Lower lobe of right lung (tissue), 2 donors: ENCODE measurements around the gene RTP5. TPM values are rescaled to one million over a fixed set of nuclear protein-coding genes. Genes with fewer than 3 reads are reported as not detected.
"Not testable (repeated sequence)": the region's sequence is repeated elsewhere in the genome, so short reads cannot be mapped to it uniquely, and the experiment has no call there.

ENCODE experiments used
- ATAC-seq, 2 donors: fragments of 200-7000 bp; cut with Tn5 transposase; one replicate each; pipeline ENCODE4 v1.9.1; 2020 to 2022; ENCODE audit warnings: mild to moderate bottlenecking in 2 of 2, moderate library complexity in 2 of 2
- DNase-seq: peaks from one replicate; pipeline ENCODE4 v3.0.0-alpha.2; 2020
- H3K27ac ChIP-seq: fragments of 200-600 bp; one replicate; pipeline ENCODE4 v1.8.0; 2022
- H3K27me3 ChIP-seq: fragments of 200-600 bp; one replicate; pipeline ENCODE4 v1.8.0; 2022; ENCODE audit warnings: low read depth
- H3K36me3 ChIP-seq: fragments of 200-600 bp; one replicate; pipeline ENCODE4 v1.8.0; 2022; ENCODE audit warnings: mild to moderate bottlenecking
- H3K4me1 ChIP-seq: fragments of 200-600 bp; one replicate; pipeline ENCODE4 v1.8.0; 2022
- H3K4me3 ChIP-seq: fragments of 200-600 bp; one replicate; pipeline ENCODE4 v1.8.0; 2022; ENCODE audit warnings: mild to moderate bottlenecking
- H3K9me3 ChIP-seq: fragments of 200-600 bp; one replicate; pipeline ENCODE4 v1.8.0; 2022
- CTCF ChIP-seq: fragments of 200-600 bp; IDR thresholded peaks from one replicate; pipeline ENCODE4 v1.8.0; 2022; ENCODE audit warnings: antibody characterized with exemption, mild to moderate bottlenecking
- intact Hi-C: fragments of 100-400 bp; cut with DNase I; formaldehyde crosslinking; loops from one replicate; pipeline ENCODE4 v1.11.0; 2022
- long read RNA-seq: library from polyadenylated mRNA; unstranded; transcript quantifications from one replicate; pipeline ENCODE4 v2.0.0, GENCODE V29; 2021
- total RNA-seq: library from RNA; stranded (reverse); fragmentation: NEBNext Ultra II Directional; extraction: Animal tissue kit (Norgen Biotek cat#: 25700); gene quantifications from one replicate; pipeline ENCODE4 v1.2.1, GENCODE V29; 2021
- donor health status: DM: no; HTN: yes; CAD: no; lungs with severe emphysema.

Gene RTP5
- not detected for total RNA-seq
- long read RNA-seq: 0 reads

DNA sequence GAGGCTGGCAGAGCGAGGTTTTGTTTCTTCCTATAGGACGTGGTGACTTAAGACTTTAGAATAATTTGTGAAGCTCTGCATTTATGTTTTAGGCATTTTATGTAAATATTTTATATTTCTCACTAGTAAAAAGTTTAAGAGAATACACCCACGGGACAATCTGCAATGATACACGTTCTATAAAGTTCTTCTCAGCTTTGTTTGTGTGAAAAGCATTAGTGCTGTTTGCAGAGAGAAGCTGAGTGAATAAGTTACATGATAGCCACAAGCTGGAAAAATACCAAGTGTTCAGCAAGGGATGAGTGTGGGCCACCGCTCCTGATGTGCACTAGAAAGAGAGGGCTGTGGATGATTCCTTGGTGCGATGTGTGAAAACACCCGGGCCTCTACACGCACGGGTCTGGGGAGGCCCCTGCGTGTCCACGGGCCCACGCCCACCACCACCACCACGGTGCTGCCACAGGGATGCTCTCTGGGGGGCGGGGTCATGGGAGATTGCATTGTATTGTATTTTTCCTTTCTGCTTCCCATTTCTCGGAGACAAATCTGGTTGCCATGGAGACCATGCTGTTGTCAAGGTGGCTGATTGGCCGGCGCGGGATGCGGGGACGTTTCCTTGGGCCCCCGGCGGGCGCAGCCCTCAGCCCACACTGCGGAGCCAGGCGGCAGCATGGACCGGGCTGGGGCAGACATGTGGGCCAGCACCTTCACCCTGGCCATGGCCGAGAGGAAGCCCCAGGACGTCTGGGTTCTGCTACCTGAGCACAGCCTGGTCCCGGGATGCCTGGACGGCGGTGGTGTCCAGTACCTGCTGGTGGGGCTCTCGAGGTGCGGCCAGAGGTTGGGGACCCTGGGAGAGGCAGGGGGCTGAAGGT lies at the start of gene RTP5:
TSS of gene RTP5 (plus strand) at position 643 of the 875 bp plus-strand sequence. CDS start at position 671, 28 bp downstream.
- ATAC-seq (no peak), DNase-seq (no peak)
- intact Hi-C loops: no loop called here
- H3K27me3 ChIP-seq: peaks cover 25% of the 10 kb centered on the region
- no peaks in the 10 kb centered on the region for H3K36me3 ChIP-seq
- no peak within 1 kb of the TSS for H3K4me3 ChIP-seq
- TF ChIP-seq CTCF: no peak
- H3K4me1 ChIP-seq: no peaks in the 10 kb centered on the region
- no peak within 1 kb of the TSS for H3K27ac ChIP-seq
- no peaks in the 10 kb centered on the region for H3K9me3 ChIP-seq

DNA sequence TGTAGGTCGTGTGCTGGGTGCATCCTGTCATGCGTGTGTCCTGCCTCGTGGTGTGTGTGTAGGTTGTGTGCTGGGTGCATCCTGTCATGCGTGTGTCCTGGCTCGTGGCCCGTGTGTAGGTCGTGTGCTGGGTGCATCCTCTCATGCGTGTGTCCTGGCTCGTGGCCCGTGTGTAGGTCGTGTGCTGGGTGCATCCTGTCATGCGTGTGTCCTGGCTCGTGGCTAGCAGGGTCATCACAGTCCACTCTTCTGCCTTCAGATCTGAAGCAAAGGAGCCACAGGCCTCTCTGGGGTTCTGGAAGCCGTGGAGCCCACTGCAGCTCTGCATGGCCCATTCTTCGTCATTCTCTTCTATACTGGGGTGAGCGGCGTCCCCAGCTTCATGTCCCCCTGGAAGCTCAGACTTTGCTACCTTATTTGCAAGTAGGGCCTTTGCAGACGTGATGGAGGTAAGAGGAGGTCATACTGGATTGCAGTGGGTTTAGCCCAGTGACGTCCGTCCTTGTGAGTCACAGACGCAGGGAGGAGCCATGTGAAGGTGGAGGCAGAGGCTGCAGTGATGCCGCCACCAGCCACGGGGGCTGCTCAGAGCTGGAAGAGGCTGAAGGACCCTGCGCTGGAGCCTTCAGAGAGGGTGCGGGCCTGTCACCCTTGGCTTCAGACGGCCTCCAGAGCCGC lies 49.4 kb upstream of the RTP5 start:
- intact Hi-C loops, H3K9me3 ChIP-seq, H3K36me3 ChIP-seq, H3K4me1 ChIP-seq, H3K4me3 ChIP-seq, H3K27ac ChIP-seq, ATAC-seq: not testable (repeated sequence)
- H3K27me3 ChIP-seq: peaks cover 22% of the 10 kb centered on the region
- DNase-seq: peak; percentile 38

DNA sequence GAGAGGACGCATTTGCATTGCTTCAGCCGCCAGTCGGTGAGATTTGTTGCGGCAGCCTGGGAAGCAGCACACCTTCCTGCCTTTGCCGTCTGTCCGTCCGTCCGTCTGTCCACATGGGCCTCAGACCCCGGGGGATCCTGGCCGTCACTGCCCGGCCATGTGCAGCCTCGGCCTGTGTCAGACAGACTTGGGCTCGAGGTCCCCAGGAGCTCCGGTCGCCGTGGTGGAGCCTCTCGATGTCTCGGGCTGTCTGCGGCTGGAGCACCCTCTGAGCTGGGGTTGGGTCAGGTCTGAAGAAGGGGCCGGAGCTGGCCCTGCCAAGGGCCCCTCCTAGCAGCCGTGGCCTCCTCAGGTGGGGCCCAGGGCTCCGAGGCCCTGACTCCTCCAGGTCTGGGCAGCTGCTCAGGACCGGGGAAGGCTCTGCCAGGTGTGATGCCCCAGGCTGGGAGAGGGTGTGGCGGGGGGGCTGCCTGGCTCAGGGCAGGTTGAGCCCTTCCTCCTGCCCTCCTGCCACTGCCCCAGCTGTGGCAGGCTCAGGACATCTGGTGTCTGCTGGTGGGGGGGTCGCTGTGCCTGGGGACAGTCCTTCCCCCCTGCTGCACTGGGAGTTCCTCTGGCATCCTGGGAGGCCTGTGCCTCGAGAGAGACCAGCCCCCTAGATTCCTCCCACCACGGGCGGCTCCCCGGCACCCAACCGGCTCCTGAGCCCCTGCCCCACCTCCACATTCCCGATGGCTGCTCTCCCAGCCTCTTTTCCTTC lies 48.7 kb upstream of the RTP5 start:
- peaks cover 22% of the 10 kb centered on the region for H3K27me3 ChIP-seq
- no peak overlapping the region for H3K4me3 ChIP-seq
- no peaks in the 10 kb centered on the region for H3K36me3 ChIP-seq
- intact Hi-C loops: no loop called here
- ATAC-seq (peak; percentile 14 to 18), DNase-seq (peak; percentile 30)
- TF ChIP-seq CTCF: no peak
- peaks cover 8% of the 10 kb centered on the region for H3K4me1 ChIP-seq
- no peaks in the 10 kb centered on the region for H3K9me3 ChIP-seq
- H3K27ac ChIP-seq: no peak overlapping the region

DNA sequence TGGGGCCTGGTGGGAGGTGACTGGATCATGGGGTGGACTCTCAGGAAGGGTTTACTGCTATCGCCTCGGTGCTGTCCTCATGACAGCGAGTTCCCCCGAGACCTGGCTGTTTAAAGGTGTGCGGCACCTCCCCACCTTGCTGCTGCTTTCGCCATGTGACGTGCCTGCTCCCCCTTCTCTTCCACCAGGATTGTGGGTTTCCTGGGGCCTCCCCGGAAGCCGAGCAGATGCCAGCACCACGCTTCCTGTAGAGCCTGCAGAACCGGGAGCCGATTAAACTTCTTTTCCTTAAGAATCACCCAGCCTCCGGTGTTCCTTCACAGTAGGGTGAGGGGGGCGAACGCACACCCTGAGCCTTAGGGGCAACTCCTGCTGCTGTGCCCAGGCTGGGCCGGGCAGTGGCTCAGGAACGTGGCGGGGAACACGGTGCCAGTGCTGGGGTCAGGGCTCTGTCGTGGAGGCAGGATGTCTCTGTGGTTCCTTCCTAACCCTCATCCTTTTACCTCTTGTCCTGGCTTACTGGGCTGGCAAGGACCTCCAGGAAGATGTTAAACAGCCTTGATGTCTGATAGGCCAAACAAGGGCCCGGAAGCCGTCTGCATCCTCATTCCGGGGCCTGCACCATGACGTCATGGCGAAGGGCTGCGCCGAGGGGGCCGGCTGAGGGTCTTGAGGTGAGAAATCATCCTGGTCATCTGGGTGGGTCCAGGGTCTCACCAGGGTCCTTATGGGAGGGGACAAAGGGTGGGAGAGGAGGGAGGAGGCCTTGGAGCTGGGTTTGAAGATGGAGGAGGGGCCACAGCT lies 47.9 kb upstream of the RTP5 start:
- intact Hi-C loops: no loop called here
- no peaks in the 10 kb centered on the region for H3K36me3 ChIP-seq
- ATAC-seq (no peak), DNase-seq (no peak)
- H3K27me3 ChIP-seq: peaks cover 14% of the 10 kb centered on the region
- peaks cover 8% of the 10 kb centered on the region for H3K4me1 ChIP-seq
- H3K4me3 ChIP-seq: no peak overlapping the region
- H3K27ac ChIP-seq: no peak overlapping the region
- TF ChIP-seq CTCF: no peak
- no peaks in the 10 kb centered on the region for H3K9me3 ChIP-seq

DNA sequence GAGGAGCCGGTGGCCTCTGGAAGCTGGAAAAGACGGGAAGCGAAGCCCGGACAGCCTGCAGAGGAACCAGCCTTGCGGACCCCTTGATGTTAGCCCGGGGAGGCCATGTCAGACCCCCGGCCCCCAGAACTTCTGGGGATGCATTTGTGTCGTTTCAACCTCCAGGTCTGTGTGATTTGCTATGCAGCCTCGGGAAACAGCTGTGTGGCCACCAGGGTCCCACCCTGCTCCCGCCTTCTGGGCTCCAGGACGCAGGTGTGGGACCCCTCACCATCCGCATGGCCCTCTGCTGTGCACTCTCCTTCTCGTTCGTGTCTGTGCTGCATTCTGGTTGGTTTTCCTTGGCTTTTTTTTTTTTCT lies 47.3 kb upstream of the RTP5 start:
- ATAC-seq (no peak), DNase-seq (no peak)
- intact Hi-C loops: no loop called here
- Histone ChIP-seq H3K9me3 (peaks cover 2% of the 10 kb centered on the region), H3K27ac (no peak overlapping the region), H3K36me3 (no peaks in the 10 kb centered on the region), H3K4me1 (peaks cover 4% of the 10 kb centered on the region), H3K4me3 (no peak overlapping the region), H3K27me3 (peaks cover 13% of the 10 kb centered on the region)
- no peak for TF ChIP-seq CTCF

- H3K27ac ChIP-seq, DNase-seq, H3K9me3 ChIP-seq, intact Hi-C loops, H3K4me3 ChIP-seq, H3K36me3 ChIP-seq, ATAC-seq, H3K4me1 ChIP-seq: not testable (repeated sequence)
- peaks cover 13% of the 10 kb centered on the region for H3K27me3 ChIP-seq
These were observed 45.7 kb upstream of the RTP5 start for GRCh38 chr2:241823531-241824437.
